ENCODE measurements around the gene LACC1.

LACC1 gene

DNA sequence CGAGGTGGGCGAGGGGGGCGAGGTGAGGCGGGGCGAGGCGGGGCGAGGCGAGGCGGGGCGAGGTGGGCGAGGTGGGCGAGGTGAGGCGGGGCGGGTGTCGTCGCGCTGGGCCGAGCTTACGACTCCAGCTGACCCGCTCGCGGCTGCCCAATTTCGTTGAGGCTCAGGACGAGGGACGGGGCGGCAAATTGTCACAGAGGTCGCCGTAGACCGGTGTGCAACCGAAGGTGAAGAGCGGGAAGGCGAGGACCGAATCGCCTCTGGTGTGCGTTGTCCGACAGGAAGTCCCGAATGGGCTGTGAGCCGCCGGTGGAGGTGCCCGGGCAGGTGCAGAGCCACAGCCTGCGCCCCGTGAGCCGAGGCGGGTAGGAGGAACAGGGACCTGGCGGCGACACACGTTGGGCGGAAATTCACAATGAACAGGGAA is at the start of gene LACC1:
LACC1 (plus strand) TSS at position 150 of the 427 bp plus-strand sequence. CDS start 1,082 bp downstream, outside the sequence.
- Histone ChIP-seq H3K27me3 (no peaks in the 10 kb centered on the region), H3K4me2 (peak within 1 kb of the TSS; percentile 87 to 99 (median 94)), H3K36me3 (peaks cover 0 to 38% (median 3%) of the 10 kb centered on the region in 11 experiments; a peak in 8 of 22 replicates), H3K27ac (peak within 1 kb of the TSS; percentile 91 to 100 (median 99)), H3K4me1 (peaks cover 20 to 78% (median 23%) of the 10 kb centered on the region in 10 experiments), H3K9me3 (replicated peaks in 1 of 11) (no peaks in the 10 kb centered on the region; a peak in 1 of 22 replicates), H3K4me3 (peak within 1 kb of the TSS; percentile 66 to 82 (median 76)), H3K9ac (peak within 1 kb of the TSS; percentile 90 to 100 (median 98)), H4K20me1 (peaks cover 0 to 38% (median 0%) of the 10 kb centered on the region in 11 experiments; a peak in 5 of 22 replicates)
- TF ChIP-seq Cebpa-rat (IDR thresholded peaks at IDR 0.05), result no peak

DNA sequence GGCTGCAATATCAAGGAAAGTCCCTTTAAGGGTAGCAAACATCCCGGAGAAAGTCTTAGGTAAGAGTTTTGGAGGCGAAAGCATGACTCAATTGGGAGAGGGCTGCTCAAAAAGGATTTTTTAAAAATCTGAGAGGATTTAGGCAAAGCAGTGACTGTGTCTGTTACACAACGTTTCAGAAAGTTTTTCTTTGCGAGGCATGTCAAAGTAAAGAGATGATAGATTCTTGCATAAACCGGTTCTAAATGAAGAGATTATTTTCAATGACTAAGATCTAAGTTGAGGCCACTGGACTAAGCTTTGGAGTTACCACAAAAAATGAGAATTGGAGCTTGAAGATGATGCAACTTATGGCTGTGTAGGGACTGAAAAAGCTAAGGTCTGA is 49.2 kb upstream of the LACC1 start:
- peaks cover 0 to 21% (median 0%) of the 10 kb centered on the region in 10 experiments; a peak in 7 of 20 replicates for H3K4me1 ChIP-seq
- H4K20me1 ChIP-seq, result no peaks in the 10 kb centered on the region
- peak in 3 of 11 experiments; percentile 7 to 50 (median 40); a peak in 3 of 22 replicates for TF ChIP-seq Cebpa-rat (IDR thresholded peaks at IDR 0.05)
- H3K27me3 ChIP-seq, result no peaks in the 10 kb centered on the region
- no peaks in the 10 kb centered on the region for H3K9me3 ChIP-seq (replicated peaks in 1 of 11)
- H3K4me2 ChIP-seq, result peak overlapping the region in 4 of 11 experiments; percentile 36 to 57 (median 44); a peak in 7 of 22 replicates
- H3K4me3 ChIP-seq, result no peak overlapping the region
- H3K27ac ChIP-seq, result peak overlapping the region in 5 of 11 experiments; percentile 37 to 71 (median 57); a peak in 11 of 22 replicates
- 0 out of 22 replicates have a peak overlapping the region, but pooled peaks of 1 of the 11 experiments have one; percentile 10 for H3K9ac ChIP-seq
- no peaks in the 10 kb centered on the region for H3K36me3 ChIP-seq

DNA sequence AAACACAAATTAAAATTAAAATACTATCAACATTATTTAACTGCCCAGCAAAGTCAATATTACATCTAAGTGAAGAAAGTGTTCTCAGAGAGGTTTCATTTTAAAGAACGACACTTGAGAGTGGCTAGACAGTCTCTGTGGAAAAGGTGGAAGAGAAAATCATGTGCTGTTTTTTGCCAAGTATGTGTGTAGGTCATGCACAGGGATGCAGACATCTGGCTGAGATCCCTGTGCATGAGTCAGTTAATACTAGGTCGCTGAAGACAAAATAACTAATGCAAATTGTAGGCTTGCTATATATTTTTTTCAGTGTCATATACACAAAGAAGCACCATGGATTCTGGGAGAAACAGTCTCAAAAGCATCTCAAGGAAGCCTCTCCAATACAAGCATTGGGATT is 48.6 kb upstream of the LACC1 start:
- TF ChIP-seq Cebpa-rat (IDR thresholded peaks at IDR 0.05), result no peak
- Histone ChIP-seq H4K20me1 (no peaks in the 10 kb centered on the region), H3K27me3 (no peaks in the 10 kb centered on the region), H3K4me1 (peaks cover 0 to 21% (median 0%) of the 10 kb centered on the region in 10 experiments; a peak in 7 of 20 replicates), H3K4me2 (peak overlapping the region in 3 of 11 experiments; percentile 40 to 57 (median 48); a peak in 6 of 22 replicates), H3K36me3 (no peaks in the 10 kb centered on the region), H3K4me3 (no peak overlapping the region), H3K27ac (peak overlapping the region in 2 of 11 experiments; percentile 60 to 71; a peak in 4 of 22 replicates), H3K9ac (no peak overlapping the region), H3K9me3 (replicated peaks in 1 of 11) (no peaks in the 10 kb centered on the region)

DNA sequence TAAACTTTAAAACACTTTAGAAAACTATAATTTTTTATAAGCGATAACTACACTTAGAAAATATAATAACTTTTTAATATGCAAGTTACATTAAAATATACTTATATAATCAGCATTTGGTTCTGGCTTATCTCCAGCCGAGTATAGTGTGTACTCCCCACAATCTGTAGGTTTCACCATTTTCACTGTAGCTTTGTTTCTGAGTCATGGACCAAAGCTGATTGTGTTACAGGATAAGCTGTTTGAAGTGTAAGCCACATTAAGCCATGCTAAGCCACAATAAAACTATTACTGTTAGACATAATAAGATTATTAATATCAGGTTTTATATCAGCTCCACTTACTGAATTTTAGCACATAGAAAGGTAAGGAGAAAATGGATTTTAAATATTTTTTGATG is 44.0 kb upstream of the LACC1 start:
- H3K4me2 ChIP-seq, result no peak overlapping the region
- TF ChIP-seq Cebpa-rat (IDR thresholded peaks at IDR 0.05), result no peak
- peaks cover 0 to 6% (median 0%) of the 10 kb centered on the region in 11 experiments; a peak in 1 of 22 replicates for H3K9me3 ChIP-seq (replicated peaks in 1 of 11)
- H4K20me1 ChIP-seq, result no peaks in the 10 kb centered on the region
- no peak overlapping the region for H3K27ac ChIP-seq
- H3K9ac ChIP-seq, result no peak overlapping the region
- H3K36me3 ChIP-seq, result no peaks in the 10 kb centered on the region
- H3K27me3 ChIP-seq, result no peaks in the 10 kb centered on the region
- H3K4me1 ChIP-seq, result peaks cover 0 to 11% (median 0%) of the 10 kb centered on the region in 10 experiments; a peak in 6 of 20 replicates
- no peak overlapping the region for H3K4me3 ChIP-seq

DNA sequence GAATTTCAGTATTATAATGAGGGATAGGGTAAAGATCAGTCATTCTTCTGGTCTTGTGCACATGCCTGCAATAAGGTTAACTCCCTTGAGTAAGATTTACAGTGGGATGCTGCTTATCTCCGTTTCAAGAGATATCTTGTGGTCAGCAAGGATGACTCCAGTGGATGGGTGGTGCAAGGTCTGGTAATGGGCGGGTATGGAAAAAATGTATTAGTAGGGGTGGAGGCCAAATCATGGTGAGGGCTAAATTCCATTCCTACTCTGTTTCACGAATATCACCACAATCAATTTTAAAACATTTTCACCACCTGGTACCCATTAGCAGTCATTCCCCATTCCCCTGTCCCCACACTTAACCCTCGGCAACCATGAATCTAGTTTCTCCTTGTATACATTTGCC is 40.8 kb upstream of the LACC1 start:
- Histone ChIP-seq H3K4me3 (no peak overlapping the region), H4K20me1 (no peaks in the 10 kb centered on the region), H3K9ac (no peak overlapping the region), H3K9me3 (replicated peaks in 1 of 11) (peaks cover 0 to 17% (median 6%) of the 10 kb centered on the region in 11 experiments; a peak in 8 of 22 replicates), H3K4me2 (no peak overlapping the region), H3K27me3 (no peaks in the 10 kb centered on the region), H3K36me3 (0 out of 22 replicates have a peak, but pooled peaks cover 0 to 4% (median 0%) of the 10 kb centered on the region in 11 experiments), H3K4me1 (no peaks in the 10 kb centered on the region), H3K27ac (no peak overlapping the region)
- TF ChIP-seq Cebpa-rat (IDR thresholded peaks at IDR 0.05), result no peak

DNA sequence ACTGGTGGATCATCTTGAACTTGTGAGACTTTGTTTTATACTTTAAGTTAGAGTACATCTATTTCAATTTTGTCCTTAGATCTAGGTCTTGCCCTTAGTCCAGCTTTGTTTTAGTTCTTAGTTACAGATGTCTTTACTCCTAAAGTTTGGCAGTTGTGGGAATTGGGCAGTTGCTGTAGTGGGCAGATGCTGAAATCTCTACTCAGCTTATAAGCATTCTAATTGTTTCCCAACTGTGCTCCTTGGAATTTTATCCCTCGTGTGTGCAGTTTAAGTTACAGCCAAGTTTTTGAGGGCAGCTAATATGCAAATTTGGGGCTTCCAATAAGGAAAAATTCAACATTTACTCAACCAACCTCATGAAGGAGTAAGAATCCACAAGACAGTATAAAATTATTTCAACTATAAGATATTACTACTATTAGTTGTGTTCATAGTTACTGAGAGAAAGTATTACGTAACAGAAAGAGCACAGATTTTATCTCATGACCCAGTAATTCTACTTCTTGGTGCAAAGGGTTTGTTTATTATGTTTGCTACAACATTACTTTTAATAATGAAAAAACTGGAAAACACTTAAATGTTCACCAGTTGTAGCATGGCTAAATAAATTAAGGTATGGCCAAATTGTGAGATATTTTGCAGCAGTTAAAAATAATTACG is 33.1 kb upstream of the LACC1 start:
- Histone ChIP-seq H3K27me3 (no peaks in the 10 kb centered on the region), H4K20me1 (no peaks in the 10 kb centered on the region), H3K36me3 (peaks cover 8 to 21% (median 16%) of the 10 kb centered on the region in 11 experiments; a peak in 20 of 22 replicates), H3K9me3 (replicated peaks in 1 of 11) (peaks cover 21 to 27% (median 24%) of the 10 kb centered on the region in 11 experiments), H3K4me2 (peak overlapping the region in 4 of 11 experiments; percentile 51 to 85 (median 72); a peak in 5 of 22 replicates), H3K4me3 (no peak overlapping the region), H3K4me1 (peaks cover 0 to 47% (median 17%) of the 10 kb centered on the region in 10 experiments; a peak in 14 of 20 replicates), H3K9ac (no peak overlapping the region), H3K27ac (peak overlapping the region in 6 of 11 experiments; percentile 36 to 93 (median 91); a peak in 11 of 22 replicates)
- TF ChIP-seq Cebpa-rat (IDR thresholded peaks at IDR 0.05), result no peak

DNA sequence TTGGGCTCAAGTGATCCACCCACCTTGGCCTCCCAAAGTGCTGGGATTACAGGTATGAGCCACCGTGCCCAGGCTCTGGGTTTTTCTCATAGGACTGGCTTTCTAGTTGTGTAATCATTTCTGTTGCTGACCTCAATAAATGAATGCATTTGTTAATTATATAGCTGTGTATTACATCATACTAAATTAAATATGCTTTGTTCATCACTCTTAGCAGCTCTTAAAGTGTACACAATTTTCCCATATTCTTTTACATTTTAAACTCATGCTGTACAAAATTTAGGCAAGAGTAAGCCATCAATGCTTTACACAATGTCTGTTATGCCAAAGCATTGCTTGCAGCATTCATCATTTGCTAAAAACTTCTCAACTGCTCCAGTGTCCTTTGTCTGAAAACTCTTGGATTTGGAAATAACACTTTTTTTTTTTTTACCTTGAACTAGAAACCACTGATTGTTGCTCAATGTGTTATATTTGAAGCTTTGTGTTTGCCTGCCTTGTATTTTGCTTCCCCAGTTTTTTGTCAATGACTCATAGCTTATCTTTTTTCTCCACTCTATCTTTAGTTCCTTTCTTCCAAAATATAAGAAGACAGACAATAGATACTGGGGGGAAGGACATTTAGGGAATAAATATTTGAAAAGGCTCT is 31.6 kb upstream of the LACC1 start:
- peak in 5 of 11 experiments; percentile 26 to 93 (median 70); a peak in 7 of 22 replicates for TF ChIP-seq Cebpa-rat (IDR thresholded peaks at IDR 0.05)
- H3K4me2 ChIP-seq, result peak overlapping the region in 7 of 11 experiments; percentile 42 to 85 (median 67); a peak in 14 of 22 replicates
- no peak overlapping the region for H3K4me3 ChIP-seq
- H3K36me3 ChIP-seq, result peaks cover 14 to 28% (median 23%) of the 10 kb centered on the region in 11 experiments; a peak in 20 of 22 replicates
- H3K9ac ChIP-seq, result peak overlapping the region in 8 of 11 experiments; percentile 2 to 75 (median 64); a peak in 13 of 22 replicates
- H3K9me3 ChIP-seq (replicated peaks in 1 of 11), result peaks cover 36 to 41% (median 37%) of the 10 kb centered on the region in 11 experiments
- H4K20me1 ChIP-seq, result no peaks in the 10 kb centered on the region
- H3K4me1 ChIP-seq, result peaks cover 0 to 47% (median 17%) of the 10 kb centered on the region in 10 experiments; a peak in 14 of 20 replicates
- peak overlapping the region in 10 of 11 experiments; percentile 15 to 93 (median 80); a peak in 17 of 22 replicates for H3K27ac ChIP-seq
- no peaks in the 10 kb centered on the region for H3K27me3 ChIP-seq

DNA sequence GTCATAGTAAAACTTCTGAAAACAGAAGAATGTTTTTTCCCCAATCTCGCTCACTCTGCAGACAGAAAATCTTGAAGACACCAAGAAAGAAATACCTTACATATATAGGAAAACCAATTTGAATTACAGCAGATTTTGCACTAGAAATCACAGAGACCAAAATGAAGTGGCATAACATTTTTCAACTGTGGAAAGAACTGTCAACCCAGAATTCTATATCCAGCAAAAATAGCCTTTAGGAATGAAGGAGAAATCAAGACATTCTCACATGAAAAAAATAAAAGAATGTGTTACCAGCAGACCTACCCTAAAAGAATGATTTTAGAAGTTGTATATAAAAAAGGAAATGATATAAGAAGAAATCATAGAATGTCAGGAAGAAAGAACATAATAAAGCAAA is 28.8 kb upstream of the LACC1 start:
- peak overlapping the region in 2 of 11 experiments; percentile 90 to 93; a peak in 2 of 22 replicates for H3K27ac ChIP-seq

More for the DNA sequence above, 28.8 kb upstream of the LACC1 start:
- no peak overlapping the region for H3K9ac ChIP-seq
- no peaks in the 10 kb centered on the region for H3K27me3 ChIP-seq
- H3K4me2 ChIP-seq, result no peak overlapping the region
- peaks cover 14 to 39% (median 27%) of the 10 kb centered on the region in 11 experiments; a peak in 20 of 22 replicates for H3K36me3 ChIP-seq
- peaks cover 58 to 65% (median 62%) of the 10 kb centered on the region in 11 experiments for H3K9me3 ChIP-seq (replicated peaks in 1 of 11)
- peaks cover 0 to 41% (median 17%) of the 10 kb centered on the region in 10 experiments; a peak in 14 of 20 replicates for H3K4me1 ChIP-seq
- no peaks in the 10 kb centered on the region for H4K20me1 ChIP-seq
- no peak overlapping the region for H3K4me3 ChIP-seq
- TF ChIP-seq Cebpa-rat (IDR thresholded peaks at IDR 0.05), result no peak

All from BLaER1 treated with 17β-estradiol and CSF1 and Interleukin-3, amounts not matched to agents 10 nM and 100 nM (cell line).